Measurements from ENCODE around the gene DTX2.
A peak's percentile ranks its signal among the peaks of the same experiment; 100 is the strongest.
"Not testable (repeated sequence)": the region's sequence is repeated elsewhere in the genome, so short reads cannot be mapped to it uniquely, and the experiment has no call there.

The DTX2 gene

DNA sequence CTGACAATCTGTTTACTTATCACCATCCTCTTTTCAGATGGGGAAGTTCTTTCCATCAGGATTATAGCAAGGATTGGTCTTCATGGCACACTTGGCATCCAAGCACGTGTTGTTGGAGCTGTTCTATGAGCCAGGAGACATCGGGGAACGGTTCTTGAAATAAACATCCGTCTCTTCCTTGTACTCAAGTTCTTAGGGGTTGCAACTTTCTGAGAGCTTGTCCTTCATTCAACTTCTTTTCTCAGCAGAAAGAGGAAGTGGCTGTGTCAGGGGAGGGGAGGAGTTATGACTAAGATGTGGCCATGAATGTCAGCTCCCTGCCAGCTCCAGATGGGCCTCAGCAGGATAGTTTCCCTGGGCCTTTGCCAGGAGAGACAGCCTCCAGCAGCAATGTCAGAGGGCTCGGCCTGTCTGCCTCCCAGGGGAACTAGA lies 15.9 kb upstream of the DTX2 start:
- peak; percentile 50 for DNase-seq

DNA sequence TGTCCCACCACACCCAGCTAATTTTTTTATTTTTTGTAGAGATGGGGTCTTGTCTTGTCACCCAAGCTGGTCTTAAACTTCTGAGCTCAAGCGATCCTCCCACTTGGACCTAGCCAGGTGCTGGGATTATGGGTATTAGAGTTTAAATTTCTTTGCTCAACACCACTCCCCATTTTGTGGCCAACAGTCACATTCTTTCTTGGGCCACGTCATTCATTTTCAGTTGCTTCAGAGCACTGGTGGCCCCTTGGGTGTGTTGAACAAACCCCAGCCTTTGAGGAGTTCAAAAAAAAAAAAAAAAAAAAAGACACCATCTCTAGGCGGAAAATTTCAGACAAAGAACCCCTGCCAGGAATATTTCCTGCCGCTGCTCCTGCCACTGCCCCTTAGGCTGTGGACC lies 4.5 kb upstream of the DTX2 start:
- DNase-seq, result not testable (repeated sequence)

DNA sequence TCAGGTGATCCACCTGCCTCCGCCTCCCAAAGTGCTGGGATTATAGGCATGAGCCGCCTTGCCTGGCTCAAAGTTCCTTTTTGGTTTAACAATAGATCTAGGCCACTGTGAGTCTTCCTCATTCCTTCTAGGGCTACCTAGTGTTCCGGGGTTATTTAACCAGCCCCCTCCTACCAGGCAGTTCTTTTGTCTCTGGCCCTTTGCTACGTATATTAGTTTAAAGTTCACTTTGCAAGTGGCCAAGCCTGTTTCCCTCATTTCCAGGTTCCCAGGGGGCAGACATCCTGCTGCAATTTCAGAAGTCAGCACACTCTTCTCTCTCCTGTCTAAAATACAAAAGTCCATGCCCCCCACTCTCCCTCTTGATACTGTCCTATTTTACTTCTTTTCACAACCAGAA lies 3.0 kb upstream of the DTX2 start:
- DNase-seq, result not testable (repeated sequence)

DNA sequence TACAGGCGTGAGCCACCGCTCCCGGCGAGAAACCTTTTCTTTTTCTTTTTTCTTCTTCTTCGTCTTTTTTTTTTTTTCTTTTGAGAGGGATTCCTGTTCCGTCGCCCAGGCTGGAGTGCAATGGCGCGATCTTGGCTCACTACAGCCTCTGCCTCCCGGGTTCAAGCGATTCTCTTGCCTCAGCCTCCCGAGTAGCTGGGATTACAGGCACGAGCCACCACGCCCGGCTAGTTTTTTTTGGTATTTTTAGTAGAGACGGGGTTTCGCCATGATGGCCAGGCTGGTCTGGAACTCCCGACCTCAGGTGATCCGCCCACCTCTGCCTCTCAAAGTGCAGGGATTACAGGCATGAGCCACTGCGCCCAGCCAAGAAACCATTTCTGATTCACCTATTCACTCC lies 742 bp upstream of the DTX2 start:
- not testable (repeated sequence) for DNase-seq

DNA sequence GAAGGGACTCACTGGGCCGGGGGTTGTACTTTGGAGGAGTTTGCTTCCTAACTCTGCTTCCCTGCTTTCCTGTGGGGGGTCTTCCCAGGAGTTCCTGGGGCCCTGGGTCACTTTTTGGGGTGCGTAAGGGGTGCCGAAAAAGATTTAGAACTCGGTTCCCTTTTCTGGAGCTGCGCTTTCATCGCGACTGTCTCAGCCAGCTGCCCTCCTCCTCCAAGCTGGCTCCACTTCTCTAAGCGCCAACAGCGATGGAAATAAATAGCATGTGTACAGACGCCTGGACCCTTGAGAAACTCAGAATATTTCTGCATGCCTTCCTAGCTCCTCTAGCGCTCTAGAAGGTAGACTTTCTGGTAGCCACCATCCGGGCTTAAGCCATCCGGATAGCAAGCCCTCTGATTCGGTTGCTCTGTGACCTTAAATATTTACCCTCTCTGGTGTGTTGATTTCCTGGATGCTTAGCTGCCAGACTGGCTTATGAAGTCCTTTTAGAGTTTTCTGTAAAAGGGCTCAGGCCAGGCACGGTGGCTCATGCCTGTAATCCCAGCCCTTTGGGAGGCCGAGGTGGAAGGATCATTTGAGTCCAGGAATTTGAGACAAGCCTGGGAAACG lies 868 bp downstream of the DTX2 start:
- DNase-seq, result not testable (repeated sequence)

DNA sequence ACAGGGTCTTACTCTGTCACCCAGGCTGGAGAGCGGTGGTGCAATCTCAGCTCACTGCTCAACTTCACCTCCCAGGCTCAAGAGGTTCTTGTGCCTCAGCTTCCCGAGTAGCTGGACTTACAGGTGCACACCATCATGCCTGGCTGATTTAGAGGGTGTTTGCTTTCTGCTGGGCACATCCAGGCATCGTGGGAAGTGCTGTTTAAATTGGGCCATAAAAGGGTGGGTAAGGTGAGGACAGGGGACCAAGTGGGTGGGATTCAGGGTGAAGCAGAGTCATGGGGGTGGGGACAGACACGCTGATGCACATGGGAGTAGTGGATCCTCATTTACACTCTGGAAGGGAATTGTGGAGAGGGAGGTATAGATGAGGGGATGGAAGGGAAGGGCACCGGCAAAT lies 3.5 kb downstream of the DTX2 start:
- not testable (repeated sequence) for DNase-seq

DNA sequence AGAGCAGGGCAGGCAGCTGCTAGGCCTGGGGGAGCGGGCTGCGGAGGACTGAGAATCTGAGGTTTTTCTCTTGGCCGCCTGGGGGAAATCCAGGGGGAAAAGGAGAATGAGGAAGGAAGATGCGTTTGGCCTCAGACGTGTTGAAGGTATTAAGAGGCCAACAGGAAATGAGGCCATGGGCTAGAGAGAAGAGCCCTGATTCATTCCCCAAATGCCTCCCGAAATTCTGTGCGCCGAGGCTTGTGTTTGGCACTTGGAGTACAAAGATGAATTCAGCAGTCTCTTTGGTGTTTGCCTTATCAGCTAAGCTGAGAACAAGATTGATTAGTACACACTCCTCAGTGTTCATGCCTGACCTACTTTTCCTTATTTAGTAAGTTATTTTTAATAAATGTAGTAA lies 4.4 kb downstream of the DTX2 start:
- not testable (repeated sequence) for DNase-seq

DNA sequence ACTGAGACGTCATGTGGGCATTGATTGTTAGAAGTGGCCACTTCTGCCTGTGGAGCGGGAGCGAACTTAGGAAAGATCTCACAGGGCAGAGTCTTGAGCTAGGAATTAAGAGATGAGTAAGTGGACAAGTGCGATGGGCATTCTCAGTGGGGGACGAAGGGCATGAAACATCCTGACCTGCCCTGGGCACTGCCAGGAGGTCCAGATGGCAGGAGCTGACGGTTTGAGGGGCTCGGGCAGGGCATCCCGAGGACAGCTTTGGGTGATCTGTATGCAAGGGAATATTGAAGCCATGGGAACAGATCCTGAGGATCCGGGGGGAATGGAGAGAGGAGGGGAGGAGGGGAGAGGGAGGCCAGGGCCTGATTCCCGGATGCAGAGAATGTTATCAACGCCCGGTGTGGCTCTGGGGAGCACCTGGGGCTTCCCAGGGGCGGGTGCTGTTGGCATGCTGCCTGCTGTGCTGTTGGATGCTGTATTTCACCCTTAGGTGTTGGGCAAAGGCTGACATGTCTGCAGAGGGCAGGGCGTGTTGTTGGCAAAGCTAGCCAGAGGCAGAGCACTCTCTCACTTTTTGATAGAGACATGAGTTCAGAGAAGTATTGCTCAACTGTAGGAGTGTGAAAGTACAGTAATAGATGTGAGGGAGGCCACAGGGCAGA lies 6.4 kb downstream of the DTX2 start:
- DNase-seq, result not testable (repeated sequence)

DNA sequence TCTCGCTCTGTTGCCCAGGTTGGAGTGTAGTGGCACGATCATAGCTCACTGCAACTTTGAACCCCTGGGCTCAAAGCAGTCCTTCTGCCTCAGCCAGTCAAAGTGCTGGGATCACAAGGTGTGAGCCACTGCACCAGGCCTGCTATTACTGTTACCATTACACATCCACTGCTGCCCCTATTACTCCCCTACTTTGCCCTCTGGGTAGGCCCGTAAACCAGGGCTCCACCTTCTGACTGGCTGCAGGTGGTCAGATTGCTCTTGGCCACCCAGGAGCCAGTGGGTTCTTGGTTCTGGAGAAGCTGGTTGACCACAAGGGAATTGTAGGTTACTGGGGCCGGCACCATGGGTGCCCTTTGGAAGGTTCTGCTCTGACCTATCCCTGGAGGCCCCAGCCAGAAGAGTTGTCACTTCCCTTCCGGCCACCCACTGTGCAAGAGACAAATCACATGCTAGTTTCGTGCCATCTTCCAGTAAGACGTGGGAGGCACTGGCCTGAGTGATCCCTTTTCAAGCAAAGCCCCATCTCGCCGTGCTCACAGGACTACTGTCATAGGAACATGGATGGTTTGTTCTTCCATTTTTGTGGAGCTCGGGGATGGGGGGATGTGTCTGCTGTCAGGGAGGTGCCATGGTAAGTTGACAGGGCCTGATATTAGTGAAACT lies 10.2 kb downstream of the DTX2 start:
- DNase-seq, result peak; percentile 65

DNA sequence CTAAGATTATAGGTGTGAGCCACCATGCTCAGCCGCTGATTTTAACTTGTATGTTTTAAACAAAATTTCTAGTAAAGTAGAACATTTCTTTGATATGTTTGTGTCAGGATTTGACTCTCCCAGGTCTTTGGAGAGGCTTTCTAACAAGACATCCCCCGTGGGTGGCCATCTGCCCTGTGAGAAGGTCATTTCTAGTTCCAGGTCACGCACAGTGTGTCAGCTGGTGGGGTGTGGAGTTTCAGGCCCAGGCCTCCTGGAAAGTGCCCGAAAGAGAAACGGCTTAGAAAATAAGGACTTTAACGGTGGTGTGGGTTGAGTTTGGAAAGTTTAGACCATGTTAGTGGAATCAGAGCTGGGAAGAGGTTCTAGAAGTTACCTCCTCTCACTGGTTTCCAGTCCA lies 11.6 kb downstream of the DTX2 start:
- DNase-seq, result not testable (repeated sequence)

DNA sequence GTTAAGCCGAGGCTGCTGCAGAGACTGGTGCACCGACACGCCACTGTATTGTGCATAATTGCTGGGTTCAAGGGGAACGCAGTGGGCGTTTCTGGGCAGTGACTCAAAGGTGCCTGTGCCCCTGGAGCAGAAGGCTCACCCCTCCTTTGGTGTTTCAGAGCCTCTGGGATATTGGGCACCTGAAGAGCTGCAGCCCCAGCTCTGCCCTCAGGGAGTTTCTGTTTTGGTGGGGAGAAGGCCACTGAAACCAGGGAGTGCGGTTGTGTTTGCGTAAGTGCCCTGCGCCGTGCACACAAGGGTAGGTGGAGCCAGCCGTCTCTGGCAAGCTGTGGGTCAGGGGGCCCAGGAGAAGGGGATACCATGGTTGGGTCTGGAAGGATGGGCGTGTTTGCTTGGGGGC lies 14.8 kb downstream of the DTX2 start:
- not testable (repeated sequence) for DNase-seq

DNA sequence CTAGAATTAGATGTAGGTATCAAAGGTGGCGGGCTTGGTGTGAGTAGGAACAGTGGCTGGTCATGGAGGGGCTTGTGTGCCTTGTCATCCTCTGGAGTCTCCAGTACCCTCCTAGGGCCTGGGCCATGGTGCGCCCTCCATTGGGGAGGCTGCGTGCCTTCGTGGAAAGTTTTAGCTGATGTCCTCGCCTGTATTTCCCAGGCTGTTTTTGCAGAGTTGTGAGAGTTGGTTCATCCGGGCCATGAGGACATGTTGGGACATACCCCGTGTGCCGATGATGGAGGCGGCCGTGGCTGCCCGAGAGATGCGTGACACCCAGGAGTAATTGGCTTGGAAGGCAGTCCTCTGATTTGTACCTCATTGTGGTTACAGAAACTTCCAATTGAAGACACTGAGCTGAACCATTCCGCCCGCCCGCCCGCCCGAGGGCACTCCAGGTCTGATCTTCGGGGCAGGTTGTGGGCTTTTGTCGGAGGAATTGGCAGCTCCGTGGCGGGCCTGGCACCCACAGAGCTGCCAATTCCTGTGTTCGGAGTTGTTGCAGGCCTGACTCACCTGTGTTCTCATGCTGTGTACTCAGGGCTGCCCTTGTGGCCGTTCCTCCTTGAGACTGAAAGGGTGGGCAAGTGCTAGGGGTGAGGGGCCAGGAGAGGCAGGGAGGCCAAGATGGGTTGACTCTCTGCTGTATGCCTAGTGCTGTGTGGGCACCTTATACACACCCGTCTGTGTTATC lies 15.4 kb downstream of the DTX2 start:
- not testable (repeated sequence) for DNase-seq

DNA sequence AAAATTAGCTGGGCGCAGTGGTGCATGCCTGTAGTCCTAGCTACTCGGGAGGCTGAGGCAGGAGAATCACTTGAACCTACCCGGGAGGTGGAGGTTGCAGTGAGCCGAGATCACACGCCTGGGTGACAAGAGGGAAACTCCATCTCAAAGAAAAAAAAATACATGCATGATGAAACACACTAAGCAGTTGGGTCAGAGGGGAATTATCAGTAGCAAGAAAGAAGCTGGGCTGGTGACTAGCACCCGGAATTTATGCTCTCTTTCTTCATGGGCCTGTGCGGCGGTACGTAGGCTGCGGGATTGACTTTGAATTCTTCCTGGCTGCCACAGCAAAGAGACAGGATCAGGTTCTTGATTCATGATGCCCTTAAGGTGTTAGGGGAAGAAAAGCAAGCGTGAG lies 18.1 kb downstream of the DTX2 start:
- peak; percentile 39 for DNase-seq

DNA sequence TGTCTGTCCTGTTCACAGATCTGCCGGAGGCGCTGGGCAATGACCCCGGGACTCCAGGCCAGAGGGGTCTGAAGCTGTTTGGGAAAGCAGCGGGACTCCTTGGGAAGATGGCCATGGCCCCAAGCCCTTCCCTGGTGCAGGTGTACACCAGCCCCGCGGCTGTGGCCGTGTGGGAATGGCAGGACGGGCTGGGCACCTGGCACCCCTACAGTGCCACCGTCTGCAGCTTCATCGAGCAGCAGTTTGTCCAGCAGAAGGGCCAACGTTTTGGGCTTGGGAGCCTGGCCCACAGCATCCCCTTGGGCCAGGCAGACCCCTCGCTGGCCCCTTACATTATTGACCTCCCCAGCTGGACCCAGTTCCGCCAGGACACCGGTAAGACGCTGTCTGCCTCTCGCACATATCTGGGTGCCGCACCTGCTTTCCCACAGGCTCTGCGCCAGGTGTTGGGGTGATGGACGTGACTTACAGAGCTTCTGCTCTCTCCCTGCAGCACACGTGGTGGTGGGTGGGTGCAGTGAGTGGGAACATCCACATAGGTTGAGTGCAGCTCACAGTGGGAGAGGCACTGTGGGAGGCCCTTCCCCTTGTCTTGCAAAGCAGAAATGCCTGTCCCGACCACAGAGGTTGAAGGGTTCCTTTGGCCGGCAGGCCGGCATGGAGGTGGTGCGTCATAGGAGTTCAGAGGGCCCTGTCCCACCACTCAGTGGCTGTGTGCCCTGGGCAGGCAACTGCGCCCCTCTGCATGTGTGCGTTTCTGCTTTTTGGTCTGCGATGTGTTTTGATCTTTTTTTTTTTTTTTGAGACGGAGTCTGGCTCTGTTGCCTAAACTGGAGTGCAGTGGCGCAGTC lies 19.1 kb downstream of the DTX2 start:
- not testable (repeated sequence) for DNase-seq

DNA sequence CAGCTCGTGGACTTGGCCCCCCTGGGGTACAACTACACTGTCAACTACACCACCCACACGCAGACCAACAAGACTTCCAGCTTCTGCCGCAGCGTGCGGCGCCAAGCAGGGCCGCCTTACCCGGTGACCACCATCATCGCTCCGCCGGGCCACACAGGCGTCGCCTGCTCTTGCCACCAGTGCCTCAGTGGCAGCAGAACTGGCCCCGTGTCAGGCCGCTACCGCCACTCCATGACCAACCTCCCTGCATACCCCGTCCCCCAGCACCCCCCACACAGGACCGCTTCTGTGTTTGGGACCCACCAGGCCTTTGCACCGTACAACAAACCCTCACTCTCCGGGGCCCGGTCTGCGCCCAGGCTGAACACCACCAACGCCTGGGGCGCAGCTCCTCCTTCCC lies 21.2 kb downstream of the DTX2 start:
- not testable (repeated sequence) for DNase-seq

DNA sequence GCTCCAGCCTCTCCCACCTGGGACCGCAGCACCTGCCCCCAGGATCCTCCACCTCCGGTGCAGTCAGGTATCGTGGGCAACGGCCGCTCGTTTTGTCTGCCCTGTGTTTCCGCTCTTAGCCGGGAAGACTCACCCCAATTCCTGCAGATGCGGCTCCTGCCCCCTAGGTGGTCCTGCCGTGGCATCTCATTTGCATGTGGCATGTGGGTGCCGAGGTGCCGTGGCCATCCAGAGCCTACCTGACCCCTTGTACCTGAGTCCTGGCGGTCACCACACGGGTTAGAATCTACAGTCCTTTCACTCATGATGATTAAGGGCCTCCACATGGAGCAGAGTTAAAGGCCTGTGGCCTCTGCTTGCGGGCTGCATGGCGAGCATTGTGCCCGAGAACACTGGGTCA lies 21.6 kb downstream of the DTX2 start:
- DNase-seq, result not testable (repeated sequence)

DNA sequence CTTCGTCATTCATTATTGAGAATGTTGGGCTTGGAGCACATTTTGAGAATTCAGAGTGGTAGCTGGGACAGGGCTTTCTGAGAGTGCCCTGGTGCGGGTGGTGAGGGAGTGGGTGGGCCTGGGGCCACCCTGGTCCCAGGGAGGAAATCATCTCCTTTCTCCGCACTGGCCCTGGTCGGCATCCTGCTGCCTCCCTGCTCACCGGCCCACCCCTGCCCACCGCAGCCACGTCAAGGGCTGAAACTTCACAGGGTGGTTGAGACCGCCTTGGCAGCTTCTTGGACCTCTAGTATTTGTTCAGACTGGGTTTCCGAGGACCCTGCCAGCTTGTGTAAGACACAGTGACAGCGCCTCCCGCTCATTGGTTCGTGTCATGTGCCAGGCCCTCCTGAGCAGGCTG lies 22.9 kb downstream of the DTX2 start:
- DNase-seq, result not testable (repeated sequence)

DNA sequence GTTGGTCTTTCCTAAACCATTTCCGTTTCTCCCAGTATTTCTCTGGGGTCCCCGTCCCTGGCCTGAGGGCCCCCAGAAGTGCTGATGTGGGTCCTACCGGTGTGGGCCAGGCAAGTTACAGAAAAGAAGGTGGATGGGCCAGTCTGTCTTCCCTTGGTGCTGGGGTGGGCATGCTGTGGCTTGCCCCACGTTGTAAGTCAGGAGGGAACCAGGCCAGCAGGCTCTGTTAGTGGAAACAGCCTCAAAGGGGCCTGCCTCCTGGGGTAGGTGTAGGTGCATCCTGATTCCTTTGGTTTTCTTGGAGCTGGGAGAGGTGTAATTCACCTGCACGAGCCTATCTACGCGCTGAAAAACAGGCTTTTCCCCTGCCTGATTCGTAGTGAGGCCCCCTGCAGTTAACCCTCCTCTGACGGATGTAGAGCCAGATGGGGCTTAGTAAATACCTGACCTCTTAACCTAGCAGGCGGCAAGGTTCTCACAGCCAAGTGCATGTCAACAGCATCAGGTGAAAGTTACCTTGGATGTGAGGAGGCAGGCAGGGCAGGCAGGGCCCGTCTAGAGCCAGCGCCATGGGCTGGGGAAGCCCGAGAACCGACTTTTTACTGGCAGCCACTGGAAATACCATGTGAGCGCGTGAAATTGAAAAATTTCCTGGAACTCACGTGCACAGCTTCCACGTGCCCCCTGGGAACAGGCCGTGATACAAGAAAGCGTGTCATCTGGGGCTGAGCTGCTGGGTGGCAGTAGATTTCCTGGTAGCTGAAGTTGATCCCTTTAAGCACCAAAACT lies 24.5 kb downstream of the DTX2 start:
- DNase-seq, result not testable (repeated sequence)

DNA sequence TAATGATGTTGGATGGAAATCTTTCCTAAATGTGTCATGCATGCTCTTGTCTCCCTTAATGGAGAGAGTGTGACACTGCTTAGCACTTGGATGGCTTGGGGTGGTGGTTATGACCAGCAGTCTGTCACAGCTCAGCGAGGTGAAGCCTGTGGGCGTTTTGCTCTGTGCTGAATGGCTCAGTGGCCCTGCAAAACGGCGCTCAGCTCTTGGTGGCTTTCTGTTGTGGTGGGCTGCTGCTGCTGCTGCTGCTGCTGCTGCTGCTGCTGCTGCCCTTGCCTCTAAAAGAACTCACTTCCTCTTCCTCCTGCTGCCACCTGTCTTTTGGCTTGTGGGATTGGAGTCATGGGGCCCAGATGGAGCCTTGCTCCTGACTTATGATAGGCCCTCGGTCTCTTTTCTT lies 25.1 kb downstream of the DTX2 start:
- DNase-seq, result not testable (repeated sequence)

DNA sequence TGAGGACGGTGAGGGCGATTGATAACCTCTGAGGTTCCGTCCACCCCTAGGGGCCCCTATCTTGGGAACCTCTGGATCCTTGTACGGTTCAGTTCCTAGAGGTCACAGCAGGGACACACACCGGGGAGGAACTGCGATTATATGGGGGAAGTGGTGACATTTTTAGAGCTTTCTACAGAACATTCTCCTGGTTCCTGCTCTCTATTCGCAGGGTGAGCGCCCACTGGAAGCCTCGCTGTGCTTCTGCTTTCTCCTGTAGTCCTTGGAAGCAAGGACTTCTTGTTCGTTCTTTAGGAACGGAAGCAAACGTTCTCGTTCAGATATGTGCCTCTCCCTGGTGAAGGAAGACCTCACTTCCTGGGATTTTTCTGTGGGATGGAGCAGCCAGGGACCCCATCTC lies 26.5 kb downstream of the DTX2 start:
- not testable (repeated sequence) for DNase-seq

DNA sequence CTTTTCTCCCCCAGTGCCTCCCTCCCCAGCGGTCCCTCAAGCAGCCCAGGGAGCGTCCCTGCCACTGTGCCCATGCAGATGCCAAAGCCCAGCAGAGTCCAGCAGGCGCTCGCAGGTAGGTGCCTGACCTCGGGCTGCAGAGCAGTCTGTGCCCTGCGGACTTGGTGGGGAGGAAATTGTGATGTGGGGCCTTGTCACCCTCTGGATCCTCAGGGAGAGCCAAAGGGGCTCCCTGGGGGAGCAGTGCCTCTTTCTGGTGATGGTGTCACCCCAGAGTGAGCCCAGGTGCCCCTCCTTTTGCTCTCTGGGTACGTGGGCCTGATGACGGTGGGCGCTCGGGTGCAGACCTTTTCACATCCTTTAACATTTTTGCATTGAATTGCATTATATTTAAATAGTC lies 30.6 kb downstream of the DTX2 start:
- not testable (repeated sequence) for DNase-seq

DNA sequence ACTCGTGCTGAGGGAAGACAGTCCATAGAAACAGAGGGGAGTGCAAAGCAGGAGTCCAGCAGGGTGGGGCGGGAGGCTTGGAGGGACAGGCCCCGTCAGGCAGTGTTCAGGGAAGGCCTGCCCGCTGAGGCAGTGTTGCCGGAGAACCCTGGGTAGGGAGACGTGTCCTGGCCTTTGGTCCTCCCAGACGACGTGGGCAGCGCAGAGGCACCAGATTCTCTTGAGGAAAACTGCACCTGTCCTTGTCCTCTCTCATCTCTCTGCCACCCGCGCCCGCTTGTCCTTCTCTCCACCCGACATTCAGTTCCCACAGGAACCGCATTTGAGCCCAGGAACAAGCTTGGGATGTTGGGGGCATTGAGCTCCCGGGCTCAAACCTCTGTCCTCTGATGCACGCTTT lies 34.2 kb downstream of the DTX2 start:
- DNase-seq, result not testable (repeated sequence)

All from suppressor macrophage treated with lipopolysaccharide for 4 hours (primary cell).